GM19025 (cell line): ENCODE data around the gene TNFSF9.

Source experiments
- ATAC-seq: cut with Tn5 transposase; IDR thresholded peaks from one replicate; pipeline ENCODE4 v1.9.1; 2021; ENCODE audit warnings: mild to moderate bottlenecking, low read depth, moderate library complexity; ENCODE audit not compliant: unreplicated experiment

Gene TNFSF9

GRCh38 chr19:6530386-6531162 lies at the start of gene TNFSF9:
TNFSF9 (plus strand) TSS chr19:6531026; CDS start chr19:6531037, 11 bp downstream.
- peak; percentile 28 for ATAC-seq

- ATAC-seq: peak; percentile 72
Measured at GRCh38 chr19:6481541-6482342, 49.1 kb upstream of the TNFSF9 start, which contains the start of gene DENND1C. DENND1C (minus strand) TSS chr19:6481787; CDS start chr19:6481695, 92 bp downstream.

GRCh38 chr19:6482343-6482686 lies 48.5 kb upstream of the TNFSF9 start:
- ATAC-seq: no peak

- ATAC-seq: no peak
Measured at GRCh38 chr19:6483235-6483634, 47.6 kb upstream of the TNFSF9 start.

- no peak for ATAC-seq
Measured at GRCh38 chr19:6484230-6484629, 46.6 kb upstream of the TNFSF9 start.

- ATAC-seq: no peak
Measured at GRCh38 chr19:6484831-6485230, 46.0 kb upstream of the TNFSF9 start.

GRCh38 chr19:6489278-6490061 lies 41.4 kb upstream of the TNFSF9 start:
- no peak for ATAC-seq

- ATAC-seq: no peak
Measured at GRCh38 chr19:6490134-6490533, 40.7 kb upstream of the TNFSF9 start.

- ATAC-seq: no peak
Measured at GRCh38 chr19:6491802-6492592, 38.8 kb upstream of the TNFSF9 start.

GRCh38 chr19:6494438-6495036 lies 36.3 kb upstream of the TNFSF9 start:
- no peak for ATAC-seq

GRCh38 chr19:6495947-6496346 lies 34.9 kb upstream of the TNFSF9 start:
- ATAC-seq: no peak

- ATAC-seq: no peak
Measured at GRCh38 chr19:6498294-6499036, 32.4 kb upstream of the TNFSF9 start.

GRCh38 chr19:6499052-6499790 lies 31.6 kb upstream of the TNFSF9 start:
- no peak for ATAC-seq

- ATAC-seq: no peak
Measured at GRCh38 chr19:6500837-6501739, 29.7 kb upstream of the TNFSF9 start.

- no peak for ATAC-seq
Measured at GRCh38 chr19:6501740-6502648, 28.8 kb upstream of the TNFSF9 start, which contains the start of gene TUBB4A. TUBB4A (minus strand) TSS chr19:6502309; CDS start chr19:6502212, 97 bp downstream.
